Vagina (tissue), 2 donors: ENCODE results near the gene NSUN4.

Source experiments
- POLR2A ChIP-seq, 2 donors: fragments of 450-650 bp; IDR thresholded peaks; one replicate each; pipeline ENCODE4 v1.6.1; 2017; ENCODE audit warnings: antibody characterized with exemption in 2 of 2, mild to moderate bottlenecking in 2 of 2, moderate library complexity in 2 of 2
- TF ChIP-seq, protein P1 (sequence below), 3 experiments: fragments of 450-650 bp in 2 of 3; fragments of 200-600 bp in 1 of 3; sonication (generic) in 1 of 3; IDR thresholded peaks; one replicate each; pipeline ENCODE4 v1.5.1; 2017 to 2019; ENCODE audit warnings: antibody characterized with exemption in 3 of 3, mild to moderate bottlenecking in 2 of 3, moderate library complexity in 2 of 3

- TF ChIP-seq, protein P1, sequence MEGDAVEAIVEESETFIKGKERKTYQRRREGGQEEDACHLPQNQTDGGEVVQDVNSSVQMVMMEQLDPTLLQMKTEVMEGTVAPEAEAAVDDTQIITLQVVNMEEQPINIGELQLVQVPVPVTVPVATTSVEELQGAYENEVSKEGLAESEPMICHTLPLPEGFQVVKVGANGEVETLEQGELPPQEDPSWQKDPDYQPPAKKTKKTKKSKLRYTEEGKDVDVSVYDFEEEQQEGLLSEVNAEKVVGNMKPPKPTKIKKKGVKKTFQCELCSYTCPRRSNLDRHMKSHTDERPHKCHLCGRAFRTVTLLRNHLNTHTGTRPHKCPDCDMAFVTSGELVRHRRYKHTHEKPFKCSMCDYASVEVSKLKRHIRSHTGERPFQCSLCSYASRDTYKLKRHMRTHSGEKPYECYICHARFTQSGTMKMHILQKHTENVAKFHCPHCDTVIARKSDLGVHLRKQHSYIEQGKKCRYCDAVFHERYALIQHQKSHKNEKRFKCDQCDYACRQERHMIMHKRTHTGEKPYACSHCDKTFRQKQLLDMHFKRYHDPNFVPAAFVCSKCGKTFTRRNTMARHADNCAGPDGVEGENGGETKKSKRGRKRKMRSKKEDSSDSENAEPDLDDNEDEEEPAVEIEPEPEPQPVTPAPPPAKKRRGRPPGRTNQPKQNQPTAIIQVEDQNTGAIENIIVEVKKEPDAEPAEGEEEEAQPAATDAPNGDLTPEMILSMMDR (IDR thresholded peaks at IDR 0.05) = no peak
- no peak for TF ChIP-seq POLR2A (IDR thresholded peaks at IDR 0.05)
Measured at GRCh38 chr1:46343705-46344104, 3.1 kb downstream of the NSUN4 start.
